H1 (cell line): ENCODE data around the gene CXXC5. TPM values are rescaled to one million over a fixed set of nuclear protein-coding genes. Genes with fewer than 3 reads are reported as not detected.

Source experiments
- polyA plus RNA-seq, 7 experiments: library from polyadenylated mRNA; depleted of rRNA in 3 of 7; stranded (reverse) in 5 of 7; unstranded in 2 of 7; fragments of >200 nt in 5 of 7; fragments of 200-250 nt in 2 of 7; gene quantifications; 1 replicate in 5 of 7; 2 replicates in 1 of 7; 4 replicates in 1 of 7; pipeline versions ENCODE4 v1.2.1 to v1.2.3, GENCODE V29; 2011 to 2013; ENCODE audit warnings: missing spikeins in 2 of 7, mixed read lengths in 2 of 7
- total RNA-seq: library from RNA; stranded (reverse); fragmentation: NEBNext Ultra II Directional; extraction: Animal tissue kit (Norgen Biotek cat#: 25700); gene quantifications from 2 replicates; pipeline ENCODE4 v1.2.1, GENCODE V29; 2021
- TF ChIP-seq, protein P1 (sequence below): IDR thresholded peaks from 2 replicates; pipeline ENCODE4 v1.6.1; 2012; ENCODE audit warnings: low read length, inconsistent platforms

The CXXC5 gene
- total and polyA plus RNA-seq, 2 of the 8 experiments (the other 6 are each of a cell fraction or from before 2014, with no cell fraction given), result 61.4 to 74.0 TPM

DNA sequence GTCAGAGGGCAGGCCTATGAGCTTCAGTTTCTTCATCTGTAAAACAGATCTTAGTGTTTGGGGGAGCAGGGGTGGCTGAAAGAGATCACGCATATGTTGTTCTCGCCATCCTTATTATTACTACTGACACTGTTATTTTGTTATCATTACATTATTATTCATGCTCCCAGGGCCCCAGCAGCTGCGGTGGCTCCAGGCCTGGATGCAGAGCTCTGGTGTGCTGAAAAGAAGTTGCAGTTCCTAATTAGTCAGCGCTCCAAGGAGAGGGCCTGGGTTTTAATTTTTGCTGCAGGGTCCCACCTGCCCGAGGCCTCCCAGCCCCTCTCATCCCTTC, 19.5 kb downstream of the CXXC5 start (continued):
- TF ChIP-seq, protein P1, sequence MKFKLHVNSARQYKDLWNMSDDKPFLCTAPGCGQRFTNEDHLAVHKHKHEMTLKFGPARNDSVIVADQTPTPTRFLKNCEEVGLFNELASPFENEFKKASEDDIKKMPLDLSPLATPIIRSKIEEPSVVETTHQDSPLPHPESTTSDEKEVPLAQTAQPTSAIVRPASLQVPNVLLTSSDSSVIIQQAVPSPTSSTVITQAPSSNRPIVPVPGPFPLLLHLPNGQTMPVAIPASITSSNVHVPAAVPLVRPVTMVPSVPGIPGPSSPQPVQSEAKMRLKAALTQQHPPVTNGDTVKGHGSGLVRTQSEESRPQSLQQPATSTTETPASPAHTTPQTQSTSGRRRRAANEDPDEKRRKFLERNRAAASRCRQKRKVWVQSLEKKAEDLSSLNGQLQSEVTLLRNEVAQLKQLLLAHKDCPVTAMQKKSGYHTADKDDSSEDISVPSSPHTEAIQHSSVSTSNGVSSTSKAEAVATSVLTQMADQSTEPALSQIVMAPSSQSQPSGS, result no peak
